Upper lobe of left lung (tissue), 4 donors: ENCODE results near the gene PARD3B.

Experiments used
- CTCF ChIP-seq, 6 experiments: fragments of 450-650 bp in 4 of 6; fragments of 200-600 bp in 2 of 6; sonication (generic) in 2 of 6; IDR thresholded peaks; one replicate each; pipeline ENCODE4 v1.5.1; 2016 to 2019; ENCODE audit warnings: antibody characterized with exemption in 6 of 6
- EP300 ChIP-seq, 4 donors: sonication (generic); formaldehyde crosslinking; IDR thresholded peaks; one replicate each; pipeline ENCODE4 v1.5.1; 2017; ENCODE audit warnings: antibody characterized with exemption in 4 of 4, control low read depth in 2 of 4
- POLR2A ChIP-seq, 4 donors: fragments of 450-650 bp; IDR thresholded peaks; one replicate each; pipeline ENCODE4 v1.5.1; 2016 to 2017; ENCODE audit warnings: antibody characterized with exemption in 4 of 4, mild to moderate bottlenecking in 2 of 4
- POLR2AphosphoS5 ChIP-seq, 2 donors: sonication (generic); formaldehyde crosslinking; IDR thresholded peaks; one replicate each; pipeline ENCODE4 v1.5.1; 2017; ENCODE audit warnings: antibody characterized with exemption in 2 of 2

- TF ChIP-seq POLR2AphosphoS5 (IDR thresholded peaks at IDR 0.05) (no peak), CTCF (IDR thresholded peaks at IDR 0.05) (no peak), EP300 (IDR thresholded peaks at IDR 0.05) (no peak), POLR2A (IDR thresholded peaks at IDR 0.05) (no peak)
Measured at GRCh38 chr2:204967199-204967960, 422.1 kb downstream of the PARD3B start.
